Cortex of kidney (tissue), 1 donor: ENCODE measurements around the gene ATAD3A.
"Not testable (repeated sequence)": the region's sequence is repeated elsewhere in the genome, so short reads cannot be mapped to it uniquely, and the experiment has no call there.

ENCODE experiments used
- DNase-seq: peaks from one replicate; lab custom pipeline; 2025; lab: John Stamatoyannopoulos, UW

Gene ATAD3A

GRCh38 chr1:1489861-1490260 is 22.1 kb upstream of the ATAD3A start:
- no peak for DNase-seq

DNA sequence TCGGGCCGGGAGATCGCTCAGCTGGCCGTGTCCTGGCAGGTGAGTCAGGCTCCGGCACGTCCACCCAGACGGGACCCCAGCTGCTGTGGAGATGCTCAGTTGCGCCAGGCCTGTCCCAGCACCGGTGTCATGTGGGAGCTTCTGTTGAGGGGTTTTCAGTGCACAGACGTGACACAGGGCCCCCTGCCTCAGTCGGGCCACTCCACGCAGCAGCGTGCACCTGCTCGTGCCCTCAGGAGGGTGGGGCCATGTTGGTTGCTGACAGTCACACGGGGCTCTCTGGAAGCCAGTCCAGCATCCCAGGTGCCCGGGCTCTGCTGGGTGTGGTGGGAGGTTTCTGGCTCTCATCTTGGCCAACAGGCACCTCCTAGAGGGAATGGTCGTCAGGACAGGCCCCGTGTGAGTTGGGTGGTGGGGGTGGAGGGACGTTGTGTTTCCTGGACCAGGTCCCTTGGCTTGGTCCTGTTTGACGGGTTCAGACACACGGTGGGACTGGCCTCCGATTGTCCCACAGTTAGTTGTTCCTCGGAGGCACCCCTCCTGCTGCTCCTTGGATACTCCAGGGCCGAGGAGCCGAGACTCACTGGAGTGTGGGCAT is 21.2 kb upstream of the ATAD3A start:
- DNase-seq, result no peak

DNA sequence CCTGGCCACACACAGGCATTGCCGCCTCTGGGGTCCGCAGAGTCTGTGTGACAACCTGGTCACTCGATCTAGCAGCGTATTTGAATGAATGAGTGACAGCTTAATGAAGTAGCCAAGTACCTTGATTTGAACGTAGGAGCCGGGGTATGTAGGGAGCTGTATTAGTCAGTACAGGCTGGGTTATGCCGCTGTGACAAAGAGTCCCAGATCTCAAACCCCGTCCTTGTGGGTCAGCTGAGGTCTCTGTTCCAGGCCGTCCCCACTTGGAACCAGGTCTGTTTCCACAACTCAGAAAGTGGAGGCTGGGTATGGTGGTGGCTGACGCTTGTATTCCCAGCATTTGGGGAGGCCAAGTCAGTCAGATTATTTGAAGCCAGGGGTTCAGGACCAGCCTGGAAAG is 20.4 kb upstream of the ATAD3A start:
- no peak for DNase-seq

GRCh38 chr1:1494311-1494710 is 17.7 kb upstream of the ATAD3A start:
- DNase-seq, result not testable (repeated sequence)

GRCh38 chr1:1495461-1495975 is 16.4 kb upstream of the ATAD3A start:
- DNase-seq, result not testable (repeated sequence)

GRCh38 chr1:1504777-1505365 is 7.1 kb upstream of the ATAD3A start:
- DNase-seq, result not testable (repeated sequence)

DNA sequence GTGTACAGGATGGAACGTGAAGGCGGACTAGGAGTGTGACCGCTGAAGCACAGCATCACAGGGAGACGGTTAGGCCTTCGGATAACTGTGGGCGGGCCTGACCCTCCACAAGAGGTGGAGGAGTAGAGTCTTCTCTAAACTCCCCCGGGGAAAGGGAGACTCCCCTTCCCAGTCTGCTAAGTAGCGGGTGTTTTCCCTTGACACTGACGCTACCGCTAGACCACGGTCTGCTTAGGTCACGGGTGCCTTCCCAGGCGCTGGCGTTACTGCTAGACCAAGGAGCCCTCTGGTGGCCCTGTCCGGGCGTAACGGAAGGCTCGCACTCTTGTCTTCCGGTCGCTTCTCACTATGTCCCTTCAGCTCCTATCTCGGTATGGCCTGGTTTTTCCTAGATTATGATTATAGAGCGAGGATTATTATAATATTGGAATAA is 6.6 kb upstream of the ATAD3A start:
- not testable (repeated sequence) for DNase-seq

GRCh38 chr1:1505801-1506200 is 6.2 kb upstream of the ATAD3A start:
- not testable (repeated sequence) for DNase-seq

DNA sequence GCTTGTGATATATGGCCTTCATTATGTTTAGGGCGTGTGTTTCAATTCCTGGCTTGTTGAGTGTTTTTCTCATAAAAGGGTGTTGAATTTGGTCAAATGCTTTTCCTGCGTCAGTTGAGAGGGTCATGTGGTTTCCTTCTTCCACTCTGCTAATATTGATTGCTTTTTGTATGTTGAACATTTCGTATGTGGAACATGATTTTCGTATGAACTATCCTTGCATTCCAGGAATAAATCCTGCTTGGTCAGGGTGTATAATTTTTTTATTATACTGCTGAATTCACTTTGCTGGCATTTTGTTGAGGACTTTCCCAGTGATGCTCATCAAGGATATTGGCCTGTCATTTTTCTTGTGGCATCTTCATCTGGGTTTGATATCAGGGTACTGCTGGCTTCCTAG is 4.7 kb upstream of the ATAD3A start:
- no peak for DNase-seq

GRCh38 chr1:1508775-1509464 is 3.0 kb upstream of the ATAD3A start:
- not testable (repeated sequence) for DNase-seq

DNA sequence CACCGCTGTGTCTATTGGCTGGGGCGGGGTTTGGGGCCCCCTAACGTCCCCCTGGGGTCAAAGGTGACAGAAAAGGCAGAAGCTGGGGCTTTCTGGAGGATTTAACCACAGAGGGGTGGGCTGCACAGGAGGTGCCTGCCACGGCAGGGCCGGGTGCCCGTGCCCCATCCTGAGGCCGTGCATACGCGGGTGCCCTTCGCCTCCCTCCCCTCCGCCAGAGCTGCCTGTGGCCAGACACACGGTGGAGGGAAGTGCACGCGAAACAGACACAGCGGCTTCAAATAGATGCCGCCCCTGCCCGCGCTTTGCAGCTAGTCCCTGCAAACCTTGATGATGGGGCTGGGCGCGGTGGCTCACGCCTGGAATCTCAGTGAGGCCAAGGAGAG is 2.5 kb upstream of the ATAD3A start:
- not testable (repeated sequence) for DNase-seq

- DNase-seq, result no peak
These were observed 940 bp upstream of the ATAD3A start for GRCh38 chr1:1510912-1511532.

- DNase-seq, result not testable (repeated sequence)
These were observed 463 bp downstream of the ATAD3A start for GRCh38 chr1:1512425-1512824.

GRCh38 chr1:1513675-1514074 is 1.7 kb downstream of the ATAD3A start:
- not testable (repeated sequence) for DNase-seq

DNA sequence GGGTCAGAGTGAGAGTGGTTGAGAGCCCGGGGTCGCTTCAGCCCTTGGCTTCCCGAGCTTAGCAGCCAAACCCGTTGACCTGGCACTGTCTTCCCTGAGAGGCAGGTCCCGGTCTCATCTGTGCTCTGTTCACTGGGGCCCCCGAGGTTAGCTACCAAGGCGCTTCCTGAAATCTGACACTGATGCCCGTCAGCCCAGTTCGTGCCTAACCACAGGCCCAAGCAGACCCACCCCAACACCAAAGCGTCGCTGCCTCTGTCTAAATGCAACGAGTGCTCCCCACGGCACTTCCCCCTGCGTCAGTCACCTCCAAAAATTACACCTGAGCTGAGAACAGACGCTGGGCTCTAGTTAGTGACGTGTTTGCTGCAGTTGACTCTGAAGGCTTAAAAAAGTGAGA is 2.4 kb downstream of the ATAD3A start:
- DNase-seq, result not testable (repeated sequence)

- DNase-seq, result not testable (repeated sequence)
These were observed 5.0 kb downstream of the ATAD3A start for GRCh38 chr1:1516923-1517322.

DNA sequence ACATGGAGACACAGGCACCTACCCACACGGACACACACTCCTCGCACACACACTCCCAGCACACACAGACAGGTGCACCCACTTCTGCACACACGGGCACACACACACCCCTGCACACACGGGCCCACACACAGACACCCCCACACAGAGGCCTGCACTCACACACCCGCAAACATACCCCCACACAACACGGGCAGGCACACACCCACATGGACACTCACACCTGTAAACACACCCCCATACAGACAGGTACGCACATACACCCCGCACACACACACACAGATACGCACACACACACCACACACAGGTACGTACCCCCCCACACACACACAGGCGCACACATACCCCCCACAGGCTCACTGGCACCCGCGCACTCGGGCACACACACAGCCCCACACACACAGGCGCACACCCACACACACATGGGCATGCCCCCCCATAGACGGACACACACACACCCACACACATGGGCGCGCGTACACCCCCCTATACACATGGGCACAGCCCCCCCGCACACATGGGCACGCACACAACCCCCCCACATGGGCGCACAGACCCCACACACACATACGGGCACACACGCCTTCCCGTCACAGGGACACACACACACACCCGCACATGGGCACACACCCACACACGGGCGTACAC is 6.1 kb downstream of the ATAD3A start:
- DNase-seq, result no peak

- not testable (repeated sequence) for DNase-seq
These were observed 6.7 kb downstream of the ATAD3A start for GRCh38 chr1:1518621-1519007.

DNA sequence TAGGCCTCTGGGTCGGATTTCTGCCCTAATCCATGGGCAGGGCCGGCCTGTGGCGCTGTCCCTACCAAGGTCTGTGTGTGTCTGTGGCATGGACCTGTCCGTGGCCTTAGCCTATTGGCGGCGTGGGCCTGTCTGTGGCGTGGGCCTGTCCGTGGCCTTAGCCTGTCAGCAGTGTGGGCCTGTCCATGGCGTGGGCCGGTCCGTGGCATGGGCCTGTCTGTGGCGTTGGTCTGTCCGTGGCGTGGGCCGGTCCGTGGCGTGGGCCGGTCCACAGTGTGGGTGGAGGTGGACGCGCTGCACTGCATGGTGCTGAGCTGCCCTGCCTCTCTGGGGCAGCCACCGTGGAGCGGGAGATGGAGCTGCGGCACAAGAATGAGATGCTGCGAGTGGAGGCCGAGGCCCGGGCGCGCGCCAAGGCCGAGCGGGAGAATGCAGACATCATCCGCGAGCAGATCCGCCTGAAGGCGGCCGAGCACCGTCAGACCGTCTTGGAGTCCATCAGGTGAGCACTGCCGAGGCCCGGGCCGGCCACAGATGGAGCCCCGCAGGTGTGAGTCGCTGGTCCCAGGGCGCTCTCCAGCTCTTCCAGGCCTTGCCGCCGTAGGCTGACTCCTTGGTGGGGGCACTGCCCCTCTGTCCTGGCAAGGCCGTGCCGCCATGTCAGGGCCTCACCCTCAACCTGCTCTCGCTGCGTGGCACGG is 8.0 kb downstream of the ATAD3A start:
- not testable (repeated sequence) for DNase-seq

DNA sequence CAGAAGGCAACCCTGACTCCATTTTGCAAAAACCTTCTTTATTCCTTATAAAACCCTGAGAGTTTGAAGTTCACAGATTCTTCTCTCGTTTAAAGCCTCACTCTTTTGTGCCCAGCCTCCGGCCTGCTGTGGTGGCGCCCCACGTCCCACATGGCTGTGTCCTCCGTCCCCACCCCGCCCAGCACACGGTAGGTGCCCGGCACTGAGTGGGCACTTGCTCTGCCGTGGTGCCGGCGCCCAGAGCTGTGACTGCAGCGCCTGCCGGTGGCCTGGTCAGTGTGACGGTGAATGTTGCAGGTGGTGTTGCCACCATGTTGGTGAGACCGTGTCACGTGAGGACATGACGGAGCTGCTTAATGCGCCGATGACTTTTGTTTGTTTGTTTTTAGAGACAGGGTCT is 9.4 kb downstream of the ATAD3A start:
- no peak for DNase-seq

DNA sequence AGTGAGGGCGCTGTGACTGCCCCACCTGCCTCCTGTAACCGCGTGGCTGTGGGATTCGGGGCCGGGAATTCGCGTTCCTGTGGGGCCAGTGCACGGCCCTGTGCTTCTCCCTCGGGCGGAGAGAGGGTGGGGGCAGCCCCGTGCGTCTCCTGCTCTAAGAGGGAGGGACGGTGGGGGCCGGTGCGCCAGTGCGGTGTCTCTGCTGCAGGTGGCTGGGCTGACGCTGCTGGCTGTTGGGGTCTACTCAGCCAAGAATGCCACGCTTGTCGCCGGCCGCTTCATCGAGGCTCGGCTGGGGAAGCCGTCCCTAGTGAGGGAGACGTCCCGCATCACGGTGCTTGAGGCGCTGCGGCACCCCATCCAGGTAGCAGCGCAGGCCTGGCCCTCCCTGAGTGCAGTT is 10.6 kb downstream of the ATAD3A start:
- DNase-seq, result not testable (repeated sequence)

GRCh38 chr1:1523226-1523625 is 11.3 kb downstream of the ATAD3A start:
- not testable (repeated sequence) for DNase-seq
